HG03039 (cell line): ENCODE results near the gene PTPN7.
A peak's percentile ranks its signal among the peaks of the same experiment; 100 is the strongest.
"Not testable (repeated sequence)": the region's sequence is repeated elsewhere in the genome, so short reads cannot be mapped to it uniquely, and the experiment has no call there.

Source experiments
- ATAC-seq: cut with Tn5 transposase; IDR thresholded peaks from one replicate; pipeline ENCODE4 v1.9.1; 2021; ENCODE audit warnings: mild to moderate bottlenecking, moderate library complexity; ENCODE audit not compliant: unreplicated experiment

Gene PTPN7

GRCh38 chr1:202154148-202154765 is 6.1 kb downstream of the PTPN7 start:
- no peak for ATAC-seq

GRCh38 chr1:202153284-202153683 is 7.1 kb downstream of the PTPN7 start:
- ATAC-seq = no peak

DNA sequence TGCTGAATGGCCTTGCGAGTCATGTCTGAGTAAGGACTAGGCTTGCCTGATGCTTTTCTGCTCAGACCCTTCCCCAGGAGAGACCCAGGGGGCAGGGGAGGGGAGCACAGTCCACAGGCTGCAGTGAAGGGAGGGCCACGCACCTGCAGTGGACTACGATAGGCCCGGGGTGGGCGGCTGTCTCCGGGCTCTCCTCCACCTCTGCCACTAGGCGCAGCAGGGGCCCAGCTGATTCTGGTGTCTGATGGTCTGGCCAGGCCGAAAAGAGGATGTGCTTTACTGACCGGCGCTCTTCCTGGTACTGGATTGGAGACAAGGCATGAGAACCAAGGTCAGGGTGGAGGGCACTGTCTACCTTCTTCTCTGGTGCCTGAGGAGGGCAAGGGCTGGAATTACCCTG is 8.0 kb downstream of the PTPN7 start:
- no peak for ATAC-seq

- no peak for ATAC-seq
Observed at GRCh38 chr1:202151045-202151444, 9.4 kb downstream of the PTPN7 start.

DNA sequence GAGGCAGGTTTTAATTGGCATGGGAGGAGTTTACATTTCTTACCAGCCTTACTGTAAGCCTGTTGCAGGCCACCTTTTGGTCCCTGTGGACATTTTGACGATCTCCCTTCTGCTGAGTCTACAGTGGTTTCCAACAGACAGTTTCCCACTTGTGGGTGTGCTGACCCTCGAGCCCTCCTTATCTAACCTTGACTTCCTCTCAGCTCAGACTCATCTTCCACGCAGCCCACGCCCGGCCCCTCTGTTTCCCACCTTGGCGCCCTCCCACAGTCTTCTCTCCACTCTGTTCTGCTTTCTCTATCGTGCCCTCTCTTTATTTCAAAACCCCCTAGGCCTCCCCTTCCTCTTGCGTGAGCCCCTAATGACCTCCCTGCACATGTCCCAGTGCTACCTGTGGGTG is 9.8 kb downstream of the PTPN7 start:
- ATAC-seq = no peak

DNA sequence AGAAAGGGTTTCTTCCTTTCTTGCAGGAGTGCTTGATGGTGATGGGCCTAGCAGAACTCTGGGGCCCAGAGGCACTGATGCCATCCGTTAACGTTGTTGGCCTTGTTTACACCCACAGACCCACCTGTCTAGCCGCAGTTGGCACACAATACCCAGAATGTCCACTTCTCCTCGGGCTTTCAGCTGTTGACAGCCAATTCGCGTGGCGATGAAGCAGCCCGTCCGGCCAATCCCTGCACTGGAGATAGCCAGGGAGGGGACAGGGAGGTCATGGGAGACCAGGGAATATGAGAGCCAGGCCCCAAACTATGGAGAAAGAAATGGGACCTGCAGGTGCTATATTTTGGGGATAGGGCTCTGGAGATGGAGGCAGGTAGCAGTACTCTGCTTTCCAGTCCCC is 10.2 kb downstream of the PTPN7 start:
- no peak for ATAC-seq

GRCh38 chr1:202149566-202149965 is 10.8 kb downstream of the PTPN7 start:
- ATAC-seq = no peak

GRCh38 chr1:202148391-202148790 is 12.0 kb downstream of the PTPN7 start:
- no peak for ATAC-seq

DNA sequence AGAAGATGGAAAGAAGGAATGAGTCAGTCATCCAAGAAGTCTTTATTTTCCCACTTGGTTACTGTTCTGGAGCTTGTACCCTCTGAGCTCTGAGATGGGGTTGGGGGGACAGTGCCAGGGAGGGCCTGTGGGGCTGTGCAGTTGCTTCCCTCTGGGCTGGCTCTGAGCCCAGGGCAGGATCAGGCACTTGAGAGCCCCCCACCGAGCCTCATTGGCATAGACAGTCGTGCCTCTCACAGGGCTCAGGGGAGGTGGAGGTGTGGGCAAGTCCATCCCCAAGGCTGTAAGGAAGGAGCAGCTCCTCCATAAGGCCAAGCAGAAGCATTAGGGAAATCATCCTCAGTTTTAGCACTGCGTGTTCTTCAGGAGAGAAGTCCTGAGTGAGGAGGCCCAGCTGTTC is 13.4 kb downstream of the PTPN7 start:
- ATAC-seq = no peak

GRCh38 chr1:202146279-202146678 is 14.1 kb downstream of the PTPN7 start:
- no peak for ATAC-seq

DNA sequence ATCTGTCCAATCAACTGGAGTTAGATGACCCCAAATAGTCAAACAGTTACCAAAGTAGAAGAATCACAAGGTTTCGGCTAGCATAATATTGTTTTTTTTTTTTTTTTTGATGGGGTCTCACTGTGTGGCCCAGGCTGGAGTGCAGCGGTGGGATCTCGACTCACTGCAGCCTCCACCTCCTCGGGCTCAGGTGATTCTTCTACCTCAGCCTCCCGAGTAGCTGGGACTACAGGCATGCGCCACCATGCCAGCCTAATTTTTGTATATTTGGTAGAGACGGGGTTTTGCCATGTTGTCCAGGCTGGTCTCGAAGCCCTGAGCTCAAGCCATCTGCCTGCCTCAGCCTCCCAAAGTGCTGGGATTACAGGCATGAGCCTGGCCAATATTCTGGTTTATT is 14.7 kb downstream of the PTPN7 start:
- not testable (repeated sequence) for ATAC-seq

DNA sequence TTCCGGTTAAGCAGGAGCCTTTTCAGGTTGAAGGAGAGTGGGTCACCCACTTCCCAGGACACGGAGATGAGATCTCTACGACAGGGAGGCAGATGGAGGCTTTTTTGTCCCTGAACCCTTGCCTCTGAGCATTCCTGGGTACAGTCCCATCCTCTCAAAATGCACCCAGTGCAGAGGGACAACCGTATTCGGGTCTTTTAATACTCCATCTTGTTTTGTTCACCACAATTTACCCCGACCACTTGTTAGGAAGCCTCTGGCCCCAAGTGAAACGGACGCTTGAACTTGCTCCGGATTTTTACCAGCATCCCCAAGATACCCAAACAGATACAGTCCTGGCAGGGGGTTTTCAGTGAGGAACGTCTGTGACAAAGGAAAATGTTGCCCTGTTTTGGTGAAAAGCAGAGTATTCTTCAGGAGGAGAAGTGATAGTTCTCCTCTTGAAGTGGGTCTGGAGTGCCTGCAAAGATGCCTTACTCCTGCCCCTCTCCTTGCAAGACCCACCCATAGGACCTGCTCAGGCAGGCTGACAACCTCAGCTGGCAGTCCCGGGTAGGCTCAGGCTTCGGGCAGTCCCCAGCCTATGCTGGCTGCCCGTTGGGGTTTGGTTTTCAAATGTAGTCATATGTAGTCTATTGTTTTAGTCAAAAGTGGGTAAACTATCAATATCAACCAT is 15.2 kb downstream of the PTPN7 start:
- no peak for ATAC-seq

DNA sequence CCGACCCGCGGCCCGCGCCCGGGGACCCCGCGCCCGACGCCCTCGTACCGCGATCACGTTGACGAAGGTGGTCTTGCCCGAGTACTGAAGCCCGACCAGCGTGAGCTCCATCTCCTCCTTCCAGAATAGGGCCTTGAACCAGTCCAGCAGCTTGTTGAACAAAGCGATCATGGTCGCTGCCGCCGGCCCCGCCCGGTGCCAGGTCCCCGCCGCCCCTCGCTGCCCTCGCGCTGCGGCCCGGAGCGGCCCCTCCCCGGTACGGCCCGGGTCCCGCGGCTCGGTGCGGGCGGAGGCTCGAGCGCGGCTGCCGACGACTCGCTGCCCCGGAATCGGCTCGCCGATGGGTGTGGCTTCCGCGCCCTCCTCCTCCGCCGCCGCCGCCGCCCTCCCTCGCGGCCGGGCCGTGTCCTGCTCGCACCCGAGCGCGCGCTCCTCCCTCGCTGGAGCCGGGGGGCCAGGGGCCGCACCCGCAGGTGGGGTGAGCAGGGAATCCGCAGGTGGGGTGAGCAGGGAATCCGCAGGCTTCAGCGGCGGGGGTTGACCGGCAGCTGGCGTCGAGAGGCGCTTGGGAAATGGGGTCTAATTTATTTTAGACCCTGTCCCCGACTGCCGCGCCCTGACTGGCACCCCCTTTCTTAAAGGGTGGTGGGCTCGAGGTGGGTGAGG is 15.9 kb downstream of the PTPN7 start, which contains the start of gene ARL8A:
ARL8A (minus strand) TSS at position 336 of the 666 bp plus-strand sequence; CDS start at position 171, 165 bp downstream.
- ATAC-seq = peak; percentile 61

DNA sequence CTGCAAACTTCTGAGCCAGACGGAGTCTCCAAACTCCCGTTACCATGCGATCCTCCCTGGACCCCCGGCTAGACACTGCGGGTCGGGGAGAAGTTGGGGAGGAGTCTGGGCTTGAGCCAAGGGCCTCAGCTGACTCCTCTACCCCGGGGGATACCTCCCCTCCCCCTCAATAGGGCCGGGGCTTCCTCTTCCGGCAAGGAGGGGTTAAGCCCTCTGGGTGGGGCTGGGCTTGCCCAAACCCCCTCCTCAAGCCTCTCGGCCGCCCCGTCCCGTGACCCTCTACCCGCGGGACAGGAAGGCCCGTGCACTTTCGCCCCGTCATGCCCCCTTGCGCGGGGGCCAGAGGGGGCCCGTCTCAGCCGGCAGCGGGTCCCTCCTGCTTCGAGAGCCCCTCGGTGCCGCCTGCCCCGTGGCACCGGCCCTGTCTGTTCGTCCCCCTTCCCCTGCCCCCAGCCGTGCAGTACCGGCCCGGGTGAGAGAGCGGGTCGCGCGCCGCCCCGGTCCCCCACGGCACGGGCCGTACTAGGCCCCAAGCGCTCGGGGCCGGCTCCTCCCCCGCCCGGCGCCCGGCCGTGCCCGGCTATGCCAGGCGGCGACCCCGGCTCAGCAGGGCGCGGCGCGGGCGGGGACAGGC is 16.5 kb downstream of the PTPN7 start:
- ATAC-seq = peak; percentile 32

DNA sequence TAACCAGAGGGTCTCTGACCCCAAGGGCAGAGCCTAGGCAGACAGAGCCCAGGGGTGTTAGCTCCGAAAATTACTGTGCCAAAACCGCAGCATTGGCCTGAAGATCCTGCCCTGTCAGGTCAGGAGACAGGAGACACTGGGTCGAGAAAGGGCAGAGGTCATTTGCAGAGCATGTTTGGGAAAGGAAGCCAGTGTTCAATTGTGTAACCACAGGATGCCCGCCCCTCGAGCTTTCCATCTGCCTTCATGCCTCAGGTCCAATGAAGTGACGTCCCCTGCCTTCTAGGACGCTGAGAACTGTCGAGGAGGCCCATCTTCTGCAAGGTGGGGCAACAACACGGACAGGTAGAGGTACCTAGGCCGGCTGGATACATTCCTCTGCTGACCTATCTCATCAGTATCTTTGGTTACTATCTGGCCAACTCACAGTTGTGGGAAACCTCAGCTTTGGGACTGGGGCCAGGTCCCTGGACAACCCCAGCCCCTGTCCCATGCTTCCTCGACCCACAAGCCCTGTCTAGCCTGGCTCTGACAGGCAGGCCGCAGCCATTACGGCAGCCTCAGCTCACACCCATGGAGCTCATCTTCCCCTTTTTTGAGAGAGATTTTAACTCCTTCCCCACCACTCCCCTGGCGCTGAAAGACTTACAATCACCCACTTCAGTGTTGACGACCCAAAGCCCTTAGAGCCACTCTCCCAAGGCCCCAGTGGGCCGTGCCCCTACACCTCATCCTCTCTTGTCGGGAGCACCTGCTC is 17.2 kb downstream of the PTPN7 start:
- peak; percentile 22 for ATAC-seq

- not testable (repeated sequence) for ATAC-seq
Observed at GRCh38 chr1:202141468-202141867, 18.9 kb downstream of the PTPN7 start.

GRCh38 chr1:202140833-202141232 is 19.6 kb downstream of the PTPN7 start:
- ATAC-seq = no peak

DNA sequence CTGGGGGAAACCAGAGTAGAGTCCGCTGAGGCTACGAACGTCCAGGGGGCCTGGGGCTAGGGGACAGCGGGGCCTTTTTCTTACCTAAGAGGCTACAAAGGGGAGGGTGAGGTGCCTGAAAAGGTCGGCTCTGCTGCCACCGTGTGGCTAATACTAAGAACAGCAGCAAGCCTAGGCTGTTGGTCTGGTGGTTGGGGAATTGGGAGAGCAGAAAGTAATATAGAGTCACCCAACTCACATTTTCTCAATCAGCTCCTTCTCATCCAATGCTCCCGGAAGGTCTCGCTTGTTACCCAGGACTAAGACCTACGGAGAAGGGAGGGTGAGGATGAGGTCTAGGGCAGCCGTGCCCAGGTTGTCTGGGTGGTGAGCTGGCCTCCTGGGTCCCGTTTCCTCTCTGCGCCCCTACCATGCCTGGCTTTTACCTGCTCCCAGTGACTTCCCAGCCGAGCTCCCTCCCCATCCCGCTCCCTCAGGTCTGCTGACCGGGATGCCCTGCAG is 25.1 kb downstream of the PTPN7 start:
- no peak for ATAC-seq

GRCh38 chr1:202134645-202135172 is 25.7 kb downstream of the PTPN7 start:
- no peak for ATAC-seq

- no peak for ATAC-seq
Observed at GRCh38 chr1:202133989-202134388, 26.4 kb downstream of the PTPN7 start.
